Endothelial cell of umbilical vein (primary cell): Measurements from ENCODE around the gene AHRR. TPM values are rescaled to one million over a fixed set of nuclear protein-coding genes. Genes with fewer than 3 reads are reported as not detected.
A peak's percentile ranks its signal among the peaks of the same experiment; 100 is the strongest.

ENCODE experiments used
- BruUV-seq: library from RNA; stranded (reverse); fragments of 400-500 nt; replicated peaks from 2 replicates; lab custom pipeline; 2021; lab: Mats Ljungman, UMichigan
- CTCF ChIA-PET: fragments of 300-600, 350-600 bp; sonication (Branson Sonifier 250); formaldehyde crosslinking; loops from one replicate; lab custom pipeline; 2021; ENCODE audit warnings: antibody characterized with exemption, inconsistent platforms; lab: Charles Lee
- POLR2A ChIA-PET: fragments of 300-600, 350-600 bp; sonication (Branson Sonifier 250); formaldehyde crosslinking; loops from one replicate; lab custom pipeline; 2021; ENCODE audit warnings: antibody characterized with exemption, inconsistent platforms; lab: Charles Lee
- DNase-seq: peaks from one replicate; pipeline ENCODE4 v3.0.0-alpha.2; 2011; ENCODE audit warnings: low read depth, low spot score
- FAIRE-seq: peaks from 2 replicates; lab custom pipeline; 2011; peaks lifted over from hg19 to GRCh38; lab: Jason Lieb, UNC
- H2AFZ ChIP-seq: 2 replicates; pipeline ENCODE4 v1.6.0; 2012; ENCODE audit warnings: low read depth, low read length, control low read depth, inconsistent platforms
- H3K27ac ChIP-seq: 2 replicates; pipeline ENCODE4 v1.5.1; 2011; ENCODE audit warnings: low read depth, mild to moderate bottlenecking, control low read depth, low read length, moderate library complexity; ENCODE audit not compliant: insufficient read depth
- H3K27me3 ChIP-seq, 2 experiments: 2 replicates each; pipeline versions ENCODE4 v1.6.0 to v1.6.1; 2011; ENCODE audit warnings: low read length in 2 of 2, mixed read lengths in 1 of 2; ENCODE audit not compliant: control insufficient read depth in 2 of 2, insufficient read depth in 2 of 2
- H3K36me3 ChIP-seq, 2 experiments: 2 replicates in 1 of 2; 3 replicates in 1 of 2; pipeline ENCODE4 v1.5.1; 2011; ENCODE audit warnings: low read length in 2 of 2, mild to moderate bottlenecking in 1 of 2, moderate library complexity in 1 of 2; ENCODE audit not compliant: control insufficient read depth in 2 of 2, insufficient read depth in 2 of 2; ENCODE audit errors: extremely low read depth in 1 of 2
- H3K4me1 ChIP-seq: 3 replicates; pipeline ENCODE4 v1.5.1; 2011; ENCODE audit warnings: mild to moderate bottlenecking, low read length; ENCODE audit not compliant: control insufficient read depth, insufficient read depth; ENCODE audit errors: extremely low read depth
- H3K4me2 ChIP-seq: 2 replicates; pipeline ENCODE4 v1.6.1; 2011; ENCODE audit warnings: low read length, control low read depth, mixed read lengths; ENCODE audit not compliant: insufficient read depth
- H3K4me3 ChIP-seq, 3 experiments: fragments of 200-600 bp in 1 of 3; sonication (generic), shearing (Covaris generic) in 1 of 3; replicated peaks in 1 of 3; 2 replicates each; pipeline ENCODE4 v1.5.1; 2011 to 2016; ENCODE audit warnings: control low read depth in 3 of 3, low read length in 3 of 3, mild to moderate bottlenecking in 2 of 3, inconsistent platforms in 1 of 3, low read depth in 1 of 3, moderate library complexity in 1 of 3; ENCODE audit not compliant: insufficient read depth in 1 of 3
- H3K79me2 ChIP-seq: 2 replicates; pipeline ENCODE4 v1.6.0; 2012; ENCODE audit warnings: low read length, inconsistent platforms; ENCODE audit not compliant: control insufficient read depth, insufficient read depth
- H3K9ac ChIP-seq: replicated peaks from 2 replicates; pipeline ENCODE3; 2011; ENCODE audit warnings: low read length, control low read depth; ENCODE audit not compliant: insufficient read depth; ENCODE audit errors: extremely low read depth
- H3K9me1 ChIP-seq: replicated peaks from 3 replicates; pipeline ENCODE4 v1.6.0; 2011; ENCODE audit warnings: mild to moderate bottlenecking, low read length; ENCODE audit not compliant: control insufficient read depth, insufficient read depth; ENCODE audit errors: extremely low read depth
- H3K9me3 ChIP-seq: replicated peaks from 2 replicates; pipeline ENCODE4 v1.5.1; 2012; ENCODE audit warnings: low read length, inconsistent platforms; ENCODE audit not compliant: control insufficient read depth, insufficient read depth
- H4K20me1 ChIP-seq: replicated peaks from 2 replicates; pipeline ENCODE3; 2011; ENCODE audit warnings: mild to moderate bottlenecking, low read length; ENCODE audit not compliant: control insufficient read depth, insufficient read depth; ENCODE audit errors: extremely low read depth
- CTCF ChIP-seq, 2 donors: IDR thresholded peaks; 1 replicate in 1 of 2; 2 replicates in 1 of 2; pipeline ENCODE4 v1.5.1; 2011; ENCODE audit warnings: low read length in 2 of 2, mild to moderate bottlenecking in 2 of 2, moderate library complexity in 2 of 2, control low read depth in 1 of 2, inconsistent platforms in 1 of 2, low read depth in 1 of 2; ENCODE audit not compliant: insufficient read depth in 1 of 2; ENCODE audit errors: extremely low read depth in 1 of 2
- EZH2 ChIP-seq: IDR thresholded peaks from 2 replicates; pipeline ENCODE4 v1.6.1; 2012; ENCODE audit warnings: borderline replicate concordance, low read depth, mild to moderate bottlenecking, moderate library complexity, low read length, inconsistent platforms; ENCODE audit not compliant: severe bottlenecking
- FOS ChIP-seq: IDR thresholded peaks from 2 replicates; pipeline ENCODE4 v1.6.1; 2011; ENCODE audit warnings: mild to moderate bottlenecking, low read length, moderate library complexity, borderline replicate concordance; ENCODE audit not compliant: insufficient read depth
- JUN ChIP-seq: IDR thresholded peaks from 2 replicates; pipeline ENCODE4 v1.6.1; 2011; ENCODE audit warnings: borderline replicate concordance, low read depth; ENCODE audit not compliant: insufficient read length, insufficient read depth
- MAX ChIP-seq: IDR thresholded peaks from 2 replicates; pipeline ENCODE4 v1.6.1; 2011; ENCODE audit not compliant: insufficient read depth, insufficient read length
- MYC ChIP-seq: IDR thresholded peaks from one replicate; pipeline ENCODE4 v1.6.1; 2011; ENCODE audit warnings: mild to moderate bottlenecking, low read depth, low read length
- POLR2A ChIP-seq: IDR thresholded peaks from 2 replicates; pipeline ENCODE4 v1.6.1; 2012; ENCODE audit warnings: low read depth, mild to moderate bottlenecking, control low read depth, low read length
- POLR2AphosphoS5 ChIP-seq: IDR thresholded peaks from 2 replicates; pipeline ENCODE4 v1.6.1; 2012; ENCODE audit warnings: low read depth, mild to moderate bottlenecking, control low read depth, low read length, moderate library complexity; ENCODE audit not compliant: insufficient read depth
- dilution Hi-C: fragments of 300-500 bp; cut with MboI; formaldehyde crosslinking; loops from one replicate; pipeline ENCODE4 v1.15.0; 2019; ENCODE audit warnings: low sequenced_read_pairs; ENCODE audit not compliant: extremely low pct_ligation_motif_present
- intact Hi-C: fragments of 100-400 bp; cut with micrococcal nuclease; formaldehyde crosslinking; loops from one replicate; pipeline ENCODE4 v1.10.0; 2022
- polyA plus RNA-seq, 4 experiments: library from polyadenylated mRNA; depleted of rRNA in 3 of 4; stranded (reverse) in 3 of 4; unstranded in 1 of 4; fragments of >200 nt; gene quantifications; 2 replicates each; pipeline versions ENCODE4 v1.2.1 to v1.2.3, GENCODE V29; 2011 to 2012; ENCODE audit warnings: missing spikeins in 1 of 4
- total RNA-seq: library from RNA; stranded (reverse); gene quantifications from 2 replicates; pipeline ENCODE4 v1.2.3, GENCODE V29; 2021

AHRR gene
- total and polyA plus RNA-seq, 2 donors (not counting 3 experiments of a cell fraction or from before 2014, with no cell fraction given) = 3.1 to 7.3 TPM

- peak; percentile 30 for DNase-seq
- Histone ChIP-seq H3K4me3 (no peak overlapping the region), H3K4me1 (peaks cover 23% of the 10 kb centered on the region), H3K9me1 (no peaks in the 10 kb centered on the region), H3K9ac (no peak overlapping the region), H4K20me1 (no peaks in the 10 kb centered on the region), H3K36me3 (no peaks in the 10 kb centered on the region), H3K79me2 (no peaks in the 10 kb centered on the region), H3K27ac (no peak overlapping the region), H3K9me3 (no peaks in the 10 kb centered on the region), H3K4me2 (no peak overlapping the region), H2AFZ (no peak overlapping the region), H3K27me3 (no peaks in the 10 kb centered on the region)
- CTCF ChIA-PET = interaction anchor here (1.4 to 1.6 kb wide), 3 partner anchors 9 to 54 kb away, joined by 5 read pairs; no protein-coding TSS in a partner anchor
- POLR2A ChIA-PET = no interaction called here
- peak; percentile 31 for FAIRE-seq
- intact Hi-C loops (no loop called here), dilution Hi-C loops (no loop called here)
- TF ChIP-seq JUN (no peak), MYC (no peak), EZH2 (no peak), MAX (no peak)
- no TSS peak for BruUV-seq
These were observed 71.0 kb downstream of the AHRR start for GRCh38 chr5:392431-392988.

GRCh38 chr5:393846-394275 lies 72.3 kb downstream of the AHRR start:
- Histone ChIP-seq H4K20me1 (no peaks in the 10 kb centered on the region), H3K9me3 (no peaks in the 10 kb centered on the region), H3K27ac (no peak overlapping the region), H2AFZ (no peak overlapping the region), H3K9me1 (no peaks in the 10 kb centered on the region), H3K4me1 (peaks cover 23% of the 10 kb centered on the region), H3K9ac (no peak overlapping the region), H3K27me3 (no peaks in the 10 kb centered on the region), H3K36me3 (no peaks in the 10 kb centered on the region), H3K4me2 (no peak overlapping the region), H3K79me2 (no peaks in the 10 kb centered on the region), H3K4me3 (no peak overlapping the region)
- POLR2A ChIA-PET = no interaction called here
- CTCF ChIA-PET = interaction anchor here (1.4 to 1.6 kb wide), 3 partner anchors 11 to 53 kb away, joined by 5 read pairs; no protein-coding TSS in a partner anchor
- dilution Hi-C loops = no loop called here
- intact Hi-C loops = loop anchor here (2.0 kb wide), 1 partner anchor 21 kb away; no protein-coding TSS in a partner anchor
- DNase-seq = no peak
- no peak for FAIRE-seq
- no TSS peak for BruUV-seq
- TF ChIP-seq EZH2 = no peak
- TF ChIP-seq CTCF (IDR thresholded peaks at IDR 0.05; ENCODE audit: extremely low read depth in 1 of 2, insufficient read depth in 1 of 2, low read depth in 1 of 2, low read length in 2 of 2) = no peak
- TF ChIP-seq FOS = no peak
- no peak for TF ChIP-seq POLR2AphosphoS5
- TF ChIP-seq POLR2A = no peak
